Measurements from ENCODE around the gene GPR107.

- no peak for TF ChIP-seq CTCF (IDR thresholded peaks at IDR 0.05)
- no peak for TF ChIP-seq POLR2A (IDR thresholded peaks at IDR 0.05)
- no peak for TF ChIP-seq EP300 (IDR thresholded peaks at IDR 0.05)
These were observed 65.3 kb downstream of the GPR107 start for GRCh38 chr9:130118841-130119518.
